Endothelial cell of umbilical vein (primary cell): ENCODE results near the gene SPRED2.

Experiments used
- EZH2 ChIP-seq: IDR thresholded peaks from 2 replicates; pipeline ENCODE4 v1.6.1; 2012; ENCODE audit warnings: borderline replicate concordance, low read depth, mild to moderate bottlenecking, moderate library complexity, low read length, inconsistent platforms; ENCODE audit not compliant: severe bottlenecking
- GATA2 ChIP-seq: IDR thresholded peaks from 2 replicates; pipeline ENCODE4 v1.7.0; 2011; ENCODE audit warnings: low read depth, mild to moderate bottlenecking, moderate library complexity, mixed read lengths, low read length; ENCODE audit not compliant: insufficient read length, insufficient read depth
- MYC ChIP-seq: IDR thresholded peaks from one replicate; pipeline ENCODE4 v1.6.1; 2011; ENCODE audit warnings: mild to moderate bottlenecking, low read depth, low read length
- POLR2A ChIP-seq: IDR thresholded peaks from 2 replicates; pipeline ENCODE4 v1.6.1; 2012; ENCODE audit warnings: low read depth, mild to moderate bottlenecking, control low read depth, low read length
- POLR2AphosphoS5 ChIP-seq: IDR thresholded peaks from 2 replicates; pipeline ENCODE4 v1.6.1; 2012; ENCODE audit warnings: low read depth, mild to moderate bottlenecking, control low read depth, low read length, moderate library complexity; ENCODE audit not compliant: insufficient read depth
- TF ChIP-seq, protein P1 (sequence below), 2 donors: IDR thresholded peaks; 1 replicate in 1 of 2; 2 replicates in 1 of 2; pipeline ENCODE4 v1.5.1; 2011; ENCODE audit warnings: low read length in 2 of 2, mild to moderate bottlenecking in 2 of 2, moderate library complexity in 2 of 2, control low read depth in 1 of 2, inconsistent platforms in 1 of 2, low read depth in 1 of 2; ENCODE audit not compliant: insufficient read depth in 1 of 2; ENCODE audit errors: extremely low read depth in 1 of 2
- TF ChIP-seq, protein P2 (sequence below): IDR thresholded peaks from 2 replicates; pipeline ENCODE4 v1.6.1; 2011; ENCODE audit not compliant: insufficient read depth, insufficient read length

DNA sequence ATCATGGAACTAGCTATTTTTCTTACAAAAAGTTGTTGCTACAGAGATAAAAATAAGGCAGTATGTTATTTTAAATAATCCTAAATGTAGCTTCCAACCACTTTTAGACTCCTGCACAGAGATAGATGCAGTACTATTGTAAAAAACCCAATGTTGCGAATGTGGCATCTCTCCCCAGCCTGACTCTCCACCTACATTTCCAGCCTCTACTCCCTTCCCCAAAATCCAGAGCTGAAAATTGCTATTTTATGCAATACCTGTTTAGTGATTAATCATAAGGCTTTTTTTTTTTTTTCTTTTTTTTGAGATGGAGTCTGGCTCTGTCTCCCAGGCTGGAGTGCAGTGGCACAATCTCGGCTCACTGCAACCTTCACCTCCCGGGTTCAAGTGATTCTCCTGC lies 39.4 kb downstream of the SPRED2 start:
- TF ChIP-seq, protein P1, sequence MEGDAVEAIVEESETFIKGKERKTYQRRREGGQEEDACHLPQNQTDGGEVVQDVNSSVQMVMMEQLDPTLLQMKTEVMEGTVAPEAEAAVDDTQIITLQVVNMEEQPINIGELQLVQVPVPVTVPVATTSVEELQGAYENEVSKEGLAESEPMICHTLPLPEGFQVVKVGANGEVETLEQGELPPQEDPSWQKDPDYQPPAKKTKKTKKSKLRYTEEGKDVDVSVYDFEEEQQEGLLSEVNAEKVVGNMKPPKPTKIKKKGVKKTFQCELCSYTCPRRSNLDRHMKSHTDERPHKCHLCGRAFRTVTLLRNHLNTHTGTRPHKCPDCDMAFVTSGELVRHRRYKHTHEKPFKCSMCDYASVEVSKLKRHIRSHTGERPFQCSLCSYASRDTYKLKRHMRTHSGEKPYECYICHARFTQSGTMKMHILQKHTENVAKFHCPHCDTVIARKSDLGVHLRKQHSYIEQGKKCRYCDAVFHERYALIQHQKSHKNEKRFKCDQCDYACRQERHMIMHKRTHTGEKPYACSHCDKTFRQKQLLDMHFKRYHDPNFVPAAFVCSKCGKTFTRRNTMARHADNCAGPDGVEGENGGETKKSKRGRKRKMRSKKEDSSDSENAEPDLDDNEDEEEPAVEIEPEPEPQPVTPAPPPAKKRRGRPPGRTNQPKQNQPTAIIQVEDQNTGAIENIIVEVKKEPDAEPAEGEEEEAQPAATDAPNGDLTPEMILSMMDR (IDR thresholded peaks at IDR 0.05; ENCODE audit: extremely low read depth in 1 of 2, insufficient read depth in 1 of 2, low read depth in 1 of 2, low read length in 2 of 2) = no peak
- no peak for TF ChIP-seq POLR2AphosphoS5
- no peak for TF ChIP-seq POLR2A
- TF ChIP-seq, protein P2, sequence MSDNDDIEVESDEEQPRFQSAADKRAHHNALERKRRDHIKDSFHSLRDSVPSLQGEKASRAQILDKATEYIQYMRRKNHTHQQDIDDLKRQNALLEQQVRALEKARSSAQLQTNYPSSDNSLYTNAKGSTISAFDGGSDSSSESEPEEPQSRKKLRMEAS = no peak
- no peak for TF ChIP-seq MYC
- TF ChIP-seq EZH2 = no peak
- no peak for TF ChIP-seq GATA2
